GM10266 (cell line): ENCODE data around the gene UNC45B.
"Not testable (repeated sequence)": the region's sequence is repeated elsewhere in the genome, so short reads cannot be mapped to it uniquely, and the experiment has no call there.

Source experiments
- DNase-seq: peaks from one replicate; pipeline ENCODE4 v3.0.0; 2012; ENCODE audit errors: extremely low spot score
- TF ChIP-seq, protein P1 (sequence below): IDR thresholded peaks from 2 replicates; pipeline ENCODE4 v1.5.1; 2012; ENCODE audit warnings: mild to moderate bottlenecking, low read depth; ENCODE audit not compliant: control insufficient read depth, insufficient read depth; ENCODE audit errors: missing control alignments

UNC45B gene

DNA sequence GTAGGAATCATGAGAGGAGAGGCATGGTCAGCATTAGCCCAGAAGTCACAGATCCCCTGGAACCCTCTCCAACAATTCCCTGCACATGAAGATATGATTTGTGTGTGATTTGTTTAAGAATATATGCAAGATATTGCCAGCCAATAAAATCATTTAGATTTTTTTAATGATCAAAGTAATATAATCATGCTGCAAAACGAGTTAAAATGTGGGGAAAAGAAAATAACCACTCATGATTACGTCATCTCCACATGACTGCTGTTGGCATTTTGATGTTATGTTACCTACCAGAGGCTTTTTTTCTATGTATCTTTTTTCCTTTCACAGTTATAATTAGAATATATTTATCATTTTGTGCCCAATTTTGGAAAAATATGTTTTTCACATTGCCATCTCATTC lies 24.2 kb downstream of the UNC45B start:
- TF ChIP-seq, protein P1, sequence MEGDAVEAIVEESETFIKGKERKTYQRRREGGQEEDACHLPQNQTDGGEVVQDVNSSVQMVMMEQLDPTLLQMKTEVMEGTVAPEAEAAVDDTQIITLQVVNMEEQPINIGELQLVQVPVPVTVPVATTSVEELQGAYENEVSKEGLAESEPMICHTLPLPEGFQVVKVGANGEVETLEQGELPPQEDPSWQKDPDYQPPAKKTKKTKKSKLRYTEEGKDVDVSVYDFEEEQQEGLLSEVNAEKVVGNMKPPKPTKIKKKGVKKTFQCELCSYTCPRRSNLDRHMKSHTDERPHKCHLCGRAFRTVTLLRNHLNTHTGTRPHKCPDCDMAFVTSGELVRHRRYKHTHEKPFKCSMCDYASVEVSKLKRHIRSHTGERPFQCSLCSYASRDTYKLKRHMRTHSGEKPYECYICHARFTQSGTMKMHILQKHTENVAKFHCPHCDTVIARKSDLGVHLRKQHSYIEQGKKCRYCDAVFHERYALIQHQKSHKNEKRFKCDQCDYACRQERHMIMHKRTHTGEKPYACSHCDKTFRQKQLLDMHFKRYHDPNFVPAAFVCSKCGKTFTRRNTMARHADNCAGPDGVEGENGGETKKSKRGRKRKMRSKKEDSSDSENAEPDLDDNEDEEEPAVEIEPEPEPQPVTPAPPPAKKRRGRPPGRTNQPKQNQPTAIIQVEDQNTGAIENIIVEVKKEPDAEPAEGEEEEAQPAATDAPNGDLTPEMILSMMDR, result no peak
- DNase-seq, result no peak

DNA sequence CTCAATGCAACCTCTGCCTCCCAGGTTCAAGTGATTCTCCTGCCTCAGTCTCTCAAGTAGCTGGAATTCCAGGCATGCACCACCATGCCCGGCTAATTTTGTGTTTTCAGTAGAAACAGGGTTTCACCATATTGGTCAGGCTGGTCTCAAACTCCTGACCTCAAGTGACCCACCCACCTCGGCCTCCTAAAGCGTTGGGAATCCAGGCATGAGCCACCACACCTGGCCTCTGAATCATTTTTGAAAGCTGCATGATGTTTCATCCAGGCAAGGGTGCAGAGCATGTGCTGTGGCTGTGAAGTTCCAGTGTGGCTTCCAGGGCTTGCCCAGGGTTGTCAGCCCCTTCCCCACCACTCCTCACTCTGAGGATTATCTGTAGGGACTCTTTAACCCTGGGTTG lies 24.7 kb downstream of the UNC45B start:
- not testable (repeated sequence) for DNase-seq

DNA sequence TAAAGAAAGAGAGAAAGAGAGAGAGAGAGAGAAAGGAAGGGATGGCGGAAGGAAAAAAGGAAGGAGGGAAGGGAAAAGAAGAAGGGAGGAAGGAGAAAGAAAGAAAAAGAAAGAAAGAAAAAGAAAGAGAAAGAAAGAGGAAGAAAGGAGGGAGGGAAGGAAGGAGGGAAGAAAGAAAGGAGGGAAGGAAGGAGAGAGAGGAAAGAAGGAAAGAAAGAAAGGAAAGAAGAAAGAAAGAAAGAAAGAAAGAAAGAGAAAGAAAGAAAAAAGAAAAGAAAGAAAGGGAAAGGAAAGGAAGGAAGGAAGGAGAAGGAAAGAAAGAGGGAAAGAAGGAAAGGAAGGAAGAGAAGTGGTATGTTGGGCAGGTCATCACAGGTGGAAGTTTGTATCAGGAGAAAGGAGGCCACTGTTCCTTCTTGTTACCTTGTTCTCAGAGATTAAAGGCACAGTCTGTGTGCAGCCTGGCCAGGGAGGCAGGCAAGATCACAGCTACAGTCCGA lies 27.3 kb downstream of the UNC45B start:
- TF ChIP-seq, protein P1, result no peak
- no peak for DNase-seq

DNA sequence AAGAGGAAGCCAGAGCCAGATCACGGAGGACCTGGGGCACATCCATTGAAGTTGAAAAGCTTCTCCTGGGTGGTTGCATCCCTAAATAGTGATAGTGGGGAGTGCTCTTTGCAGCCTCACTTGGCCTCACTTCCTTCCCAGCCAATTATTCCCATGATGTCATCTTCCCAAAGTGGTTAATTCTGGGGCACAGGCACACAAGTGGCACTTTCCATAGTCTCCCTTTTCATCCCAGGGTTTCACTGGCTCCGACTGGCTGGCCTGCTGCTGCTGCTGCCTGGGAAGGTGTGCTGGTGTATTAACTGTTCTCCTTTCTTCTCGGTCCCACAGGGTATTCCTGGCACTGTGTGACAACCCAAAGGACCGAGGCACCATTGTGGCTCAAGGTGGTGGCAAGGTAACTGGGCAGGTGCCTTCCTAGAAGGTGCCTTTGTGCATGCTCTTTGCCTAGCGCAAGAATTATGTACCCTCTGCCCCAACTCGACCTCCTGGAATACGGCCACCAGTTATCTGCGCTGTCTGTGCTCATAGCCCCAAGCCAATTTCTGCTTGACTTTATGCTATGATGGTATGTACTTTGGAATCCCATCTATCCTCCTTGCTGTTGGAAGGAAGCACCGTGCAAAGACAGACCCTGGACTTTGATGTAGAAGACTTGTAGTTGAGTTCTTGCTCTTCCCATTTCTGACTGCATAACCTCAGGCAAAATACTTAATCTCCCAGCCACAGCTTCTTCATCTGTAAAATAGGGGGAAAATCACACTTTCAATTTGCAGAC lies 28.2 kb downstream of the UNC45B start:
- TF ChIP-seq, protein P1, result no peak

DNA sequence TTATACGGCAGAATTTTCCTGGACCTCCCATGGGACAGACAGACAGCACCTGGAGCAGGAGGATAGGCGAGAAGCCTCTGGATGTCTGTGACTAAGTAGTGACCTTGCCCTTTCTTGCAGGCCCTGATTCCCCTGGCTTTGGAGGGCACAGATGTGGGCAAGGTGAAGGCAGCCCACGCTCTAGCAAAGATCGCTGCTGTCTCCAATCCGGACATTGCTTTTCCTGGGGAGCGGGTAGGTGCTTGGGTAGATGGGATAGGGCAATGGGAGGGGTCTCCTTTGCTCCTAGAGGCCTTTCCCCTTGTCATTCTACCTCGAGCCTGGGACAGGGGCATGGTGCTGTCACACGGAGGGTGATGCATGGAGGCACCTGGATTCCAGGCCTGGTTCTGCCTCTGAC lies 29.3 kb downstream of the UNC45B start:
- DNase-seq, result no peak
- TF ChIP-seq, protein P1, result no peak

More for the DNA sequence above, 28.2 kb downstream of the UNC45B start:
- no peak for DNase-seq

DNA sequence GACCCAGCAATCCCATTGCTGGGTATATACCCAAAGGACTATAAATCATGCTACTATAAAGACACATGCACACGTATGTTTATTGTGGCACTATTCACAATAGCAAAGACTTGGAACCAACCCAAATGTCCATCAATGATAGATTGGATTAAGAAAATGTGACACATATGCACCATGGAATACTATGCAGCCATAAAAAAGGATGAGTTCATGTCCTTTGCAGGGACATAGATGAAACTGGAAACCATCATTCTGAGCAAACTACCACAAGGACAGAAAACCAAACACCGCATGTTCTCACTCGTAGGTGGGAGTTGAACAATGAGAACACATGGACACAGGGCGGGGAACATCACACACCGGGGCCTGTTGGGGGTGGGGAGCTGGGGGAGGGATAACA lies 31.8 kb downstream of the UNC45B start:
- DNase-seq, result not testable (repeated sequence)

DNA sequence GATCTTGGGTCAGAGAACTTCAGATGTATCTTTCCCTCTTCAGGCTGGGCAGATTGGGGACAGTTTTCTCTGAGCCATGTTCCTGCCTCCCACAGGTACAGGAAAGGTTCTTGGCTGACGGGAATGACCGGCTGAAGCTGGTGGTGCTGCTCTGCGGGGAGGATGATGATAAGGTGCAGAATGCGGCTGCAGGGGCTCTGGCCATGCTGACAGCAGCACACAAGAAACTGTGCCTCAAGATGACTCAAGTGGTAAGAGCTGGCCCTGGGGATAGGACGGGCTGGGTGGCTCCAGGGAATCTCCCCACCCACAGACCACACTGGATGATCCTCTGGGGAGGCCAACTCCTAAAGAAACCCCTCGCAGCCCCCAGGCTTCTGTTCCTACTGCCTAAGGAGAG lies 35.7 kb downstream of the UNC45B start:
- no peak for DNase-seq
- TF ChIP-seq, protein P1, result no peak

DNA sequence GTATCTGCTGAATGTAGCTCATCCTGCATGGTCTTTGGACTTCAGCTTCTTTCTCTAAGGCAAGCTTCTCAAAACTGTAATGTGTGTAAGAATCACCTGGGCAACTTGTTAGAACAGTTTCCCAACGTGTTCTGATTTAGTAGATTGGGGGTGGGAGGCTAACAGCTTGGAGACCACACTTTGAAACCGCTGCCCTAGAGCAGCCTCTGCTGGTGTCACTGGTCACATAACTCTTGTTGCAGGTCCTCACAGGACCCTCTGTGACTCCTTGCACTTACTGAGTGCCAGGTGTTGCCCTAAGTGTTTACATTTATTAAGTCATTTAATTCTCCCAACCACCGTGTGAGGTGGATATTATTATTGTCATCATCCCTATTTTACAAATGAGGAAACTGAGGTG lies 36.7 kb downstream of the UNC45B start:
- TF ChIP-seq, protein P1, result no peak
- DNase-seq, result no peak
